Activated naive CD4-positive, alpha-beta T cell (primary cell): Measurements from ENCODE around the gene PSMD13.
"Not testable (repeated sequence)": the region's sequence is repeated elsewhere in the genome, so short reads cannot be mapped to it uniquely, and the experiment has no call there.

Experiments
- DNase-seq, 4 experiments: peaks; one replicate each; lab custom pipeline; 2025; lab: John Stamatoyannopoulos, UW

The PSMD13 gene

DNA sequence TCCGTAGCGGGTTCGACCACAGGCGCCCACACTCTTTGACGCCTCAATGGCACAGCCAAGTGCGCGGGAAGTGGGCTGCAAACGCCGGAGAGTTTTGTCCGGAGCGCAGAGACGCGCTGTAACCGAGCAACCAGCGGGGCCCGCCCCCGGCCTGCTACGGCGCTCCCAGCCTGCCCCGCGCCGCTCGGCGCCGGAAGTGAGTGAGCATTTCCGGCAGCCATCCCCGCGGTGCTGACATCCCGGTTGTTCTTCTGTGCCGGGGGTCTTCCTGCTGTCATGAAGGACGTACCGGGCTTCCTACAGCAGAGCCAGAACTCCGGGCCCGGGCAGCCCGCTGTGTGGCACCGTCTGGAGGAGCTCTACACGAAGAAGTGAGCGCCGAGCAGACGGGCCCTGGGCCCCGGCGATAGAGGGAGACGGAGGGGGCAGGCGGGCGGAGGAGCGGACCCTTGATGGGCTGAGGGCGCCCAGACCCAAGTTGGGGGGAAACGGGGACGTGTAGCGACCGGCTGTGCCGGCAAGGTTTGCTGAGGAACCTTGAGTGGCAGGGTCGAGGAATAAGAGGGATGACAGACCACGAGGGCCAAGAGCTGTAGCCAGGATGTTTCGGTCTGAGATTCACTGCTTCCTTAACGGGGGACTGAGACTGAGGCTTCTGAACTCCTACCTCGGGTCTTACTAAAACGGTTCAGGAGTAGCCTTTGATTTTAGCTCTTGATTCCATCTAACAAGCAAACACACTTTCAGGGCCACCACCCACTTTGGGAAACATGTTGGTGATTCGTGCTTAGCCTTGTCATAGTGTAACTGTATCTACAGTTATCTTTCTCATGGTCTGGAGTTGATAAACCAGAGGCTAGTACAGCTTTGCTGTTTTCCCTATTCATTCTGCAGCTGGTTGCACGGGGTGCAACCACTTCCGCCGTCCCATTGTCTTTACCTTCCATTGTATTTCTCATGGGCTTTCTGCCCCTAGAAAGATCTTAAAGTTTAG, at the start of gene PSMD13:
Gene PSMD13, plus strand, starts transcription at position 203 of the 994 bp plus-strand sequence. Its CDS starts 74 bp downstream, at position 277.
- peak; percentile 75 to 88 (median 76) for DNase-seq

DNA sequence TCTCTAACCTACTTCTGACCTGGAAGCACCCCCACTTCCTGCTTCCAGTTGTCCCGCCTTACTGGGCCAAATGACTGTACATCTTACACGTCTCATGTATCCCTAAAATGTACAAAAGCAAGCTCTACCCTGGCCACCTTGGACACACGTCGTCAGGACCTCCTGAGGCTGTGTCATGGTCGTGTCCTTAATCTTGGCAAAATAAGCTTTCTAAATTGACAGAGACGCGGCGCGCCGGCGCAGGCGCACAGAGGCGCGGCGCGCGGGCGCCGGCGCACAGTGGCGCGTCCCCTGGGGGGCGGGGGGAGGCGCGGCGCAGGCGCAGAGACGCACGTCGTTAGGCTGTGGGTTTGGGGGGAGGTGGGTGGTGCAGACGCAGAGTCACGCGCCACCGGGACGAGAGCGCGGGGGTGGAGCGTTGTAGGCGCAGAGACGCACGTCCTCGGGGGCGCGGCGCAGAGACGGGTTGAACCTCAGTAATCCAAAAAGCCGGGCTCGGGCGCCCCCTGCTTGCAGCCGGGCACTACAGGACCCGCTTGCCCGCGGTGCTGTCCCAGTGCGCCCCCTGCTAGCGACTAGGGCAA, 47.5 kb upstream of the PSMD13 start:
- not testable (repeated sequence) for DNase-seq

DNA sequence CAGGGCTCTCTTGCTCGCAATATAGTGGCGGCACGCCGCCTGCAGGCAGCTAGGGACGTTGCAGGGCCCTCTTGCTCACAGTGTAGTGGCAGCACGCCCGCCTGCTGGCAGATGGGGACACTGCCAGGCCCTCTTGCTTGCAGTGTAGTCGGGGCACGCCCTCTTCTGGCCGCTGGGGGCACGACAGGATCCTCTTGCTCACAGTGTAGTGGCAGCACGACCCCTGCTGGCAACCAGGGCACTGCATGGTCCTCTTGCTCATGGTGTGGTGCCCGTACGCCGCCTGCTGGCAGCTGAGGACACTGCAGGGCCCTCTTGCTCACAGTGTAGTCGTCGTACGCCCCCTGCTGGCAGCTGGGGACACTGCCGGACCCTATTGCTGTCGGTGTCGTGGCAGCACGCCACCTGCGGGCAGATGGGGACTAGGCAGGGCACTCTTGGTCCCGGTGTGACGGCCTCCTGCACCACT, 46.9 kb upstream of the PSMD13 start:
- not testable (repeated sequence) for DNase-seq

DNA sequence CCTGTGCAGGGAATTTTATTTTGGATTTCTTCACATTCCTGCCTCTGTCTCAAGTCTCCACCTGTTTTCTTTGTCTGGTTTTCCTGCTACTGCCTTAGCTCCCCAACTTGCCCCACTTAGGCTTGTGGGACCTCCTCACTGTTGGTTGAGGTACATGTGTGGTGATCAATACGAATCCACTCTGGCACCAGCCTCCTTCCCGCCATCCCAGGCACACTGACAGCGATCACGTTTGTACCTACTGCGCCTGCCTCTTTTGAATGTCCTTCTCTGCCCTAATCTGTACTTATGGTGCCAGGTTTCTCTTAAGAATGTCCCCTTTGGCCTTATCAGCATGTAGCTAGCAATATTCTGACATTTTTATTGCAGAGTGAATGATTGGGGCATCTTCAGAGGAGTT, 46.2 kb upstream of the PSMD13 start:
- not testable (repeated sequence) for DNase-seq

DNA sequence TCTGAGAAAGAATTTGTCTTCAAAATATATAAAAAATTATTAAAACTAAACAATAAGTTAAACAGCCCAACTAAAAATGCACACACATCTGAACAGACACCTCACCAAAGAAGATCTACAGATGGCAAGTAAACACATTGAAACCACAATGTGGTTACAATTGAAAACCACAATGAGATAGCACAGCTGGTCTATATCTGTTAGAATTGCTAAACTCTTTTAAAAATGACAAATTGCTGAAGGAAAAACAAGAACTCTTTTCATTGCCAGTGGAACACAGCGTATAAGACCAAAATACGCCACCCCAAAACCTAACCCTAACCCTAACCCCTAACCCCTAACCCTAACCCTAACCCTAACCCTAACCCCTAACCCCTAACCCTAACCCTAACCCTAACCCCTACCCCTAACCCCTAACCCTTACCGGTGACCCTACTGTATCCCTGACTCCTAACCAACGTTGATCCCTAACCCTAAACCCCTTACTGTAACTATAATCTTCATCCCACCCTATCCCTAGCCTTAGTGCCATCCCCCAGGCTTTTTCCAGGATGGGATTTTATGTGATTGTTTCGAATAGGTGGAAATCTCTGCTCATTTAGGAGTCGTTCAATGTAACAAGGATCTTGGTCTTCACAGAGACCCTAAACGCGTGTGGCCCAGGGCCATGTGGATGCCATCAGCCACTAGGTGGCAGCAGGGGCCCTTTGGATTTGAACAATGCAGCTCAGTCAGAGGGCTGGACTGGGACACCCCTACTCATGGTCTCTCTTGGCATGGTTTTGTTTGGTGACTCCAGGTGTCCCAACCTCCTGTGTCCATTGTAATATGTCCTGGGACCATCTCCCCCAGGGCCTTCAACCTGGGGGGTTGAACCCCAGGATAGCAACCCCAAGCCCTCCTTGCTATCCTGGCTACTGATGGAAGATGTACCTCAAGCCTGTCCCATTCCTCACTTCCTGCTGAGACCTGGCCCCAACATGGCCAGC, 45.0 kb upstream of the PSMD13 start:
- DNase-seq: not testable (repeated sequence)

DNA sequence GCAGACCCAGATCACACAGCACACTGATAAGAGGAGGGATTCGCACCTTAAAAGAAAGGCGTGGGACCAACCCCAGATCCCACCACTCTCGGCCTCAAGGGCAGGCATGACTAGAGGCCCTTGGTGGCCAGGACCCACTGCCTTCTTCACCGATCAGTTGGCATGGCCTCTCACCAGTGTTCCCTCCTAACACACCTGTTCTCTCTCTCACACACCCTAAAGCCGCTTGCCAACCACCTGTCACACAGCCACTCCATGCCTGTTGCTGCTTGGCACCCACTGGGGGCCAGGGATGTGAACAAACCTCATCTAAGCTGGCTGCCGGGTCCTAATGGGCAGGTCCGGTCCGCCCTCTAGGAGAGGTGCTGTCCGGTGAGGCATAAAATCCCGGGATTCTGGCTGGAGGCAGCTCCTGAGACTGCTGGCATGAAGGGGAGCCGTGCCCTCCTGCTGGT, 44.1 kb upstream of the PSMD13 start, which contains the start of gene SCGB1C1:
Gene SCGB1C1, plus strand, starts transcription at position 405 of the 455 bp plus-strand sequence. Its CDS starts 22 bp downstream, at position 427.
- not testable (repeated sequence) for DNase-seq

DNA sequence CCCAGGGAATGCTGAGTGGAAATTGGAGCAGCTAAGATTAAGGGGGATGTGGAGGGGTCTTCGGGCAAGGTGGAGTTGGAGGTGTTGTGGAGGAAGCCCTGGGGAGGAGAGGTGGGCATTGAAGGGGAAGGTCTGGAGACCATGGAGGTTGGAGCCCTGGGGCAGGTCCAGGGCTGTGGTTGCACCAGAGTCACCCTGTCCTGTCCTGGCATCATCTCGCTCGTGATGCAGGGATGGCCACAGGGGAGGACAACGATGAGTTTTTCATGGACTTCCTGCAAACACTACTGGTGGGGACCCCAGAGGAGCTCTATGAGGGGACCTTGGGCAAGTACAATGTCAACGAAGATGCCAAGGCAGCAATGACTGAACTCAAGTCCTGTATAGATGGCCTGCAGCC, 43.3 kb upstream of the PSMD13 start:
- DNase-seq: not testable (repeated sequence)

DNA sequence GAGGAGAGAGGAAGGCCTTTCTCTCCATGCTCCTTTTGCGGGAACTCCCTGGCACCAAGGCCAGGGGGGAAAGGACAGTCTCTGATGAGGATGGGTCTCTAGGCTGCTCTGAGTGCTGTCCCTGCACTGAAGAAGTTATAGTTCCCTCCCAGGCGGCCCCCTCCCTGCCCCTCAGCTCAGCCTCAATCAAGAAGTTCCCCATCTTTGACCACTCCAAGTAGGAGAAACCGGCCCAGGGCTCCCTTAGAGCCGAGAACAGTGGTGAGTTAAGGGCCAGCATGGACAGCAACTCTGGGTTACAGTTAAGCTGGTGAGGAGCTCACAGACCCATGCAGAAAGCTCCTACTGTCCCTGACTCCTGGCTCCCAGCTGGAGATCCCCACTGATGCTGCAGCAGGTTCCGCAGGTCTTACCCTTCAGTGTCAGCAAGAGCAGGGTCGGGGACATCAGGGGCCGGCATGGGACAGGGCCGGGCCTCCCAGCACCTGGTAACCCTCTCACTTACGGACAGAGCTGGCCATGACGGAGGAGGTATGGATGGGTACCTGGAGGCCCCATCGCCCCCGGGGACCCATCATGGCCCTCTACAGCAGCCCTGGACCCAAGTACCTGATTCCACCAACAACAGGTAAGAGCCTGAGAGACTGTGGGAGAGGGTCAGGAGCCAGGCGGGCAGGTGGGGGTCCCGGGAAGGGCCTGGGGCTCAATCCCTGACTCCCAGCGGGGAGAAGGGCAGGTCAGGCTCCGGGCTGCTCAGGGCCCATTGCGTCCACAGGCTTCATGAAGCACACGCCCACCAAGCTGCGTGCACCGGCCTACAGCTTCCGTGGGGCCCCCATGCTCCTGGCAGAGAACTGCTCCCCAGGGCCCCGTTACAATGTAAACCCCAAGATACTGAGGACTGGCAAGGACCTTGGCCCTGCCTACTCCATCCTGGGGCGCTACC, 39.7 kb upstream of the PSMD13 start:
- no peak for DNase-seq

DNA sequence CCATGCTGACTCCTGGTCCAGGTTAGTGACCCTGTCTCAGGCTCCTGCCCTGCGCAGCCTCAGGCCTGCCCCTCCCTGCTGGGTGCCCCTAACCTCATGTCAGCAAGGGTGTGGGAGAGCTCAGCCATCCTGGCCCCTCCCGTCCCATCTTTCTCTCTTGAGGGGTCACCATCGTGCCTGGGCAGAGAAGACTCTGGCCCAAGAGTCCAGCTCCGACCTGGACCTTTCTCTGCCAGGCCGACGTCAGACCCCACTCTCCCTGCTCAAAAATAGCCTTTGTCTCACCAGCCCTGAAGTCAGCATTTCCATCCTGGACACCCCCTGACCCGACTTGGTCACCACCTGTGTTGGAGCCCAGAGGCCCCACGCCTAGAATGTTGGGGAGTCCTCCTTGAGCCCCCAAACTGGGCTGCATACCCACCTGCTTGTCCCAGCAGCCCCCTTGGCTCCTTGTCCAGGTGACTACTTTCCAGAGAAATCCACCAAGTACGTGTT, 39.0 kb upstream of the PSMD13 start:
- DNase-seq: no peak

DNA sequence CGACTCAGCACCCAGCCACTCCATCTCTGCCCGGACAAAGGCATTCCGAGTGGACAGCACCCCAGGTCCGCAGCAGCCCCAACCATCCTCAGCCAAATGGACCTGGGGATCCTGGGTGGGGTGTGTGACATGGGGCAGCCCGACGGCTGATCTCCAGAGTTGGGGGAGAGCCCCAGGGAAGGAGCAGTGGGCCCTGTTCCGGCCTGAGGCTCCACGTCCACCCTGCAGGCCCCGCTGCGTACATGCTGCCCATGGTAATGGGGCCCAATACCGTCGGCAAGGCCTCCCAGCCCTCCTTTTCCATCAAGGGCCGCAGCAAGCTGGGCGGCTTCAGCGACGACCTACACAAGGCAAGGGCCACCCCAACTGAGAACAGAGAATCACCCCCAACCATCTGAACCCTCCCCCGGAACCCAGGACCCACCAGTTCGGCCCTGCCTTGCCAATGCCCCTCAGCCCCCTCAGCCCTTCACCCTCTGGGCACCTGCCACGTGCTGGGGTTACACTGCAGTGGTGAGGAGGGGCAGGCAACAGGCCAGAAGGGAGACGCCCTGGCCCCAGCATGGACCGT, 38.5 kb upstream of the PSMD13 start:
- no peak for DNase-seq

DNA sequence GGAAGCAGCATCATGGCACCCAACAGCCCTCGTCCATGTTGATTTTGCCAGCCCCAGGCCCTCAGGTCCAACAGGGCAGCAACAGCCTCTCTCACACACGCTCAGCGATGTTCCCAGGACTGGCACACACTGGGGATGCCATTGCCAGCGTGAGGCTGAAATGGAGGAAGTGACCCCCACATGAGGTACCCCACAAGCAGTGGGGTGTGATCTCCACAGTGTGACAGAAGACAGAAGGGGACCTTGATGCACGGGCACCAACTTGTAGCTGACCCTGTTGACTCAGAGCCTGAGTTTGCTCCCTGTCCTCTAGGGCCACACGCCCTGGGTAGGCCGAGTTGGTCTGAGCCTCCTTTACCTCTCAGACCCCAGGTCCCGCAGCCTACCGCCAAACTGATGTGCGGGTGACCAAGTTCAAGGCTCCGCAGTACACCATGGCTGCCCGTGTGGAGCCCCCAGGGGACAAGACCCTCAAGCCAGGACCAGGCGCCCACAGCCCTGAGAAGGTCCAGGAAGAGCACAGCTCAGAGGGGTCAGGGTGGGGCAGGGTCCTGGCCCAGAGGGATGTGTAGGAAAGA, 37.7 kb upstream of the PSMD13 start:
- no peak for DNase-seq

DNA sequence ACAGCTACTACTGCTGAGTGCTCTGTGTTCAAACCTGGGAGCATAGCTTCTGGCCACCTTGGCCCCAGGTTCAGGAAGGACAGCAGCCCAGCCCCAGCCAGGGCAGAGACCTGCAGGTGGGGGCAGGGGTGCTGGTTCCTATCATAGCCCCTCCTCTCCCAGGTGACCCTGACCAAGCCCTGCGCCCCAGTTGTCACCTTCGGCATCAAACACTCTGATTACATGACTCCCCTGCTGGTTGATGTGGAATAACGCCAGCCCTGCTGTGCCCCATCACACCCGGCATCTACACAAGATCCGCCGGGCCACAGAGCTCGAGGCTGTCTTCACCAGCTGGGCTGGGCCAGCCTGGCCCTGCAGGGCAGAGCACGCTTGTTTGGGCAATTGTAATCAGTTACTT, 37.0 kb upstream of the PSMD13 start:
- no peak for DNase-seq

DNA sequence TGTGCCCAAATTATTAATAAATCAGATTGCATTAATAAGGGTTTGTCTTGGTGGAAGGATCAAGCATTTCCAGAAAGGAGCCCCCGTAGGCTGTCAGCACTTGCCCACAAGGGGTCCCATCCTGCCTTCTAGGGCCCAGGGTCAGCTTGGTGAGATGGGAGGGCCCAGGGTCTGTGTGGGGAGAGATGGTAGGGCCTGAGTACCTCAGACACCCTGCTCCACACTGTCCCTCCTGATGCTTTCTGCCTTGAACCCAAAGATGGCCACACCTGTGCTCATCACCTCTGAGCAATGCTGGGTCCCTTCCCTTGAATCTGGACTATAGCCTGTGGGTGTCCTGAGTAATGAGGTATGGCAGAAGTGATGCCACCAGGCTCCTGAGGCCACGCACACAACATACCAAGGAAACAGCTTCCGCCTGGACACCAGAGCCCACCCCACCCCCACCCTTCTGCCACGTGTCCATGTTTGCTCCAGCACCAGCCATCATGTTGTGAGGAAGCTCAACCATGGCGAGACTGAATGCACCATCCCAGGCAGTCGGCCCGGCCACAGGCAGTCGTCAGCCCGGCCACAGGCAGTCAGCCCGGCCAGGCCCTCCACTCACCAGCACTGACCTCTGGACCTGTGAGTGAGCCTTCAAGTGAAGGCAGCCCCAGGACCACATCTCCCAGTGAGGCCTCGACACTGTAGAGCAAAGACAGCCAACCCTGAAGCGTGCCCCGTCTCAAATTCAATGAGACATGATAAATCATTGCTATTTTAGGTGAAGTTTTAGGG, 36.4 kb upstream of the PSMD13 start:
- no peak for DNase-seq

DNA sequence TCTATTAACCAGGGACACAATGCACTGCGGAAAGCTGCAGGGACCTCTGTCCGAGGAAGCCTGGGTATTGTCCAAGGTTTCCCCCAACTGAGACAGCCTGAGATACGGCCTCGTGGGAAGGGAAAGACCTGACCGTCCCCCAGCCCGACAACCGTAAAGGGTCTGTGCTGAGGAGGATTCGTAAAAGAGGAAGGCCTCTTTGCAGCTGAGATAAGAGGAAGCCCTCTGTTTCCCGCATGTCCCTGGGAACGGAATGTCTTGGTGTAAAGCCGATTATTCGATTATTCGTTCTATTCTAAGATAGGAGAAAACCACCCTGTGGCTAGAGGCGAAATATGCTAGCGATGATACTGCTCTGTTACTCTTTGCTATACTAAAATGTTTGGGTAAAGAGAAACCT, 34.8 kb upstream of the PSMD13 start:
- no peak for DNase-seq

DNA sequence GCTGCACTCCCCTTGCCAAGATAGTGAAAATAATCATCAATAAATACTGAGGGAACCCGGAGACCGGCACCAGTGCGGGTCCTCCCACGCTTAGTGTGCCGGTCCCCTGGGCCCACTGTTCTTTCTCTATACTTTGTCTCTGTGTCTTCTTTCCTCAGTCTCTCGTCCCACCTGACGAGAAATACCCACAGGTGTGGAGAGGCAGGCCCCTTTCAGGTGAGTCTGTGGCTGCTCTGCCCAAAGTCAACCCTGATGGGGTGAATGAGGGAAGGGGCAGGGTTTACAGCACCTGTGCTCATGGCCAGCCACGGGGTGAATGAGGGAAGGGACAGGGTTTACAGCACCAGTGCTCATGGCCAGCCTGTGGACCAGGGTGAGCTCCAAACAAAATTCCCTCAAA, 34.3 kb upstream of the PSMD13 start:
- no peak for DNase-seq

DNA sequence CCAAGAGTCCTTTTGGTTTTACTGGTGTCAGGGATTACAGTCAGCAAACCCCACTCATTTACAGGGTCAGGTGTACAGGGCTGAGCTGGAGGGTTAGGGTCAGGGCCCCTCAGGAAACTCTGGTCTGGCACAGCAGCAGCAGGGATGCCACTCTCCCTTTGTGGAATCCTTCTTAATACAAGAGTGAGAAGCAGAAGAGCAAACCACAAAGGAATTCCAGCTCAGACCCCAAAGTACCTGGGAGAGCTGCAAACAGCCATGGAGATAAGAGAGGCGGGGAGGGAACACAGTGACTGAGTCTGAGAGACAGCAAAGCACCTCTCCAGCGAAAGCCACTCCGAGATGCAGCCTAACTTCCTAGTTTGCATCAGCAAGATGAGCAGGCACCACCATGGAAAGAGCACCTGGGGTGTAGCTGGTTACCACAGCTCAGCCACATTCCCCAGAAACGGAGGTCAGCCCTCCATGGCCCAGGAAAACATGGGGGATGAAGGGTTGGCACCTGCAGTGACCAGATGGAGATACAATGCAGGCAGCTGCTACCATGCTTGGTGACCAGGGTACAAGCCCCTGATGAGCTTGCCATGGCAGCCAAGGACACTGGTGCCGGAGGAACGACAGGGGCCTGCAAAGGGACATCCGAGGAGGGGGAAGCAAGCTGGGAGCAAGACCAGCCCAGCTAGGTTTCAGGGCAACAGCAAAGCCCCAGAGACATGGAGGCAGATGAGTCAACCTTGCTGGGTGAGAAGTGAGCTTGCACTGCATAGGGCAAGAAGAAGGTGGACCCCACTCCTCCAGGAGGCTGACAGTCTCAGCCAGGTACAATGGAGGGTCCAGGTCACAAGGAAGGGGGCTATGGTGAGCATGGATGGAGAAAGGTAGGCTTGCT, 33.5 kb upstream of the PSMD13 start:
- no peak for DNase-seq

DNA sequence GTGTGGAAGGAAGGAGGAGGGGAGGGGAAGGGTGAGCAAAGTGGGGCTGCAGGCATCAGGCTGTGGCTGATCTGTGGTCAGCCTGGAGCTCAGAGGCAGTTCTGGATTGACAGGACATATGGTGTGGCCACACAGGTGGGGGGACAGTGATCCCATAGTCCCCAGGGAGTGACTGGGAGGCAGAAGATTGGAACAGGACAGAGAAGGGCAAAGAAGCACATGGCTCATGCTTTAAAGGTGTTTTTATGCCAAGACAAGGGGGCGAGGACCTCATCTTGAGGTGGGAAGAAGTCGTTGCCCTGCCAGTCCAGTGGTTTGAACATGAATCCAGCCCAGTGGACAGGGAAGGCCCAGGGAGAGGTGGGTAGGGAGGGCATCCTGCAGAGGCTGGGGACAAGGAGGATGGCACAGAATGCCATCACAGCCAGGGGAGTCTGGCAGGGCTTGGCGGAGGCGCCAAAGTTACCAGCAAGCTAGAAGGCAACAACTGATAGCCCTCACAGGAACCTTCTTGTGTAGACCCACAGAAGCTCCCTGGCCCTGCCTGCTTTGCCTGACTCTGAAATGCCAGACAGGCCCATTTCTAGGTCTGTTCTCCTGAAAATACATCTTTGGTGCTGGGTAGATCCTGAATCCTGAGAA, 32.7 kb upstream of the PSMD13 start:
- DNase-seq: no peak
